Hepatocyte (in vitro differentiated cells): ENCODE results near the gene SLC33A1.
"Not testable (repeated sequence)": the region's sequence is repeated elsewhere in the genome, so short reads cannot be mapped to it uniquely, and the experiment has no call there.

Experiments used
- CTCF ChIP-seq: fragments of 200-600 bp; sonication (generic); IDR thresholded peaks from 2 replicates; pipeline ENCODE4 v1.5.1; 2016; ENCODE audit warnings: antibody characterized with exemption, mild to moderate bottlenecking; ENCODE audit not compliant: poor library complexity
- EZH2 ChIP-seq: fragments of 200-600 bp; sonication (generic); IDR thresholded peaks from 2 replicates; pipeline ENCODE4 v1.6.1; 2016; ENCODE audit warnings: antibody characterized with exemption, mild to moderate bottlenecking, borderline replicate concordance

- TF ChIP-seq EZH2, CTCF: not testable (repeated sequence)
Observed at GRCh38 chr3:155849404-155849803, 4.8 kb downstream of the SLC33A1 start.
